Esophagus squamous epithelium (tissue), 4 donors: Measurements from ENCODE around the gene HES7.

Experiments
- CTCF ChIP-seq, 6 experiments: fragments of 450-650 bp in 4 of 6; fragments of 200-600 bp in 2 of 6; sonication (generic) in 2 of 6; IDR thresholded peaks; one replicate each; pipeline ENCODE4 v1.5.1; 2016 to 2019; ENCODE audit warnings: antibody characterized with exemption in 6 of 6, mild to moderate bottlenecking in 4 of 6, moderate library complexity in 4 of 6
- POLR2A ChIP-seq, 4 donors: fragments of 450-650 bp; IDR thresholded peaks; one replicate each; pipeline ENCODE4 v1.6.1; 2017; ENCODE audit warnings: antibody characterized with exemption in 4 of 4, mild to moderate bottlenecking in 4 of 4, moderate library complexity in 3 of 4

- TF ChIP-seq CTCF (IDR thresholded peaks at IDR 0.05) (peak; percentile 83 to 98 (median 94)), POLR2A (IDR thresholded peaks at IDR 0.05) (peak in 1 of 4 donors; percentile 27)
Measured at GRCh38 chr17:8158267-8159031, 34.5 kb upstream of the HES7 start.
